ENCODE results near the gene TMEM217. TPM values are rescaled to one million over a fixed set of nuclear protein-coding genes. Genes with fewer than 3 reads are reported as not detected.

The TMEM217 gene
- total and polyA plus RNA-seq, 2 of the 8 experiments (the other 6 are each of a cell fraction or from before 2014, with no cell fraction given), result 0.60 to 1.1 TPM

DNA sequence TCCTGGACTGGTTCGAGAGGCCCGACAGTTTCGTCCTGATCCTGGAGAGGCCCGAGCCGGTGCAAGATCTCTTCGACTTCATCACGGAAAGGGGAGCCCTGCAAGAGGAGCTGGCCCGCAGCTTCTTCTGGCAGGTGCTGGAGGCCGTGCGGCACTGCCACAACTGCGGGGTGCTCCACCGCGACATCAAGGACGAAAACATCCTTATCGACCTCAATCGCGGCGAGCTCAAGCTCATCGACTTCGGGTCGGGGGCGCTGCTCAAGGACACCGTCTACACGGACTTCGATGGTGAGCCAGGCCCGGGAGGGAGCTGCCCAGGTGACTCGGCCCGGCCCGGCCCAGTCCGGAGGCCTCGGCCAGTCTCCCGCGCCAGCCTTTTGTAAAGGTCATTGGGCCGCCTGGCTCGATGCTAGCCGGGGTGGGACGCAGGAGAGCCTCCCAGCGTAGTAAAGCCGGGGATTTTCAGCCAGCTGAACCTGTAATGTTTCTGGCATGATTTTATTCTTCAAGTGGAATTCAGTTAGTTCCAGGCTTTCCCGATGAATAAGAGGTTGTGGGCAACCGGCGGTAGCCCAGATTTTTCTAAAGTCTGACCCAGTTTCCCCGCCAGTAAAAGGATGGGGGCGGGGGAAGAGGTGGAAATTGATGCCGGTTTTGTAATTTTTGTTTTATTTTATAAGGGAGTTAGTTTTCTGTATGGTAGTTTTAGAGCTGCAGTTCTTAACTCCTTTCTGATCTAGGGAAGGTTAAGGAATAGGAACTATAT, 86.6 kb downstream of the TMEM217 start:
- WGBS, 2 experiments (ENCODE audit: extremely low coverage in 1 of 2, insufficient coverage in 1 of 2, insufficient read length in 1 of 2, insufficient replicate concordance in 2 of 2, low coverage in 1 of 2, low lambda C conversion rate in 2 of 2, missing lambda C conversion rate in 1 of 2), result 2% methylated on average over 45 of the region's 45 CpGs; no CpG with 5 or more reads in 1 of the 2 experiments
- peak overlapping the region; percentile 81 for H4K8ac ChIP-seq (ENCODE audit: extremely low read depth, insufficient read depth, low read length)
- no peak overlapping the region for H4K91ac ChIP-seq (replicated peaks; ENCODE audit: insufficient read length, low read length)
- no peaks in the 10 kb centered on the region for H3K27me3 ChIP-seq (replicated peaks in 1 of 4; ENCODE audit: control insufficient read depth in 3 of 4, extremely low read depth in 1 of 4, insufficient read depth in 3 of 4, low read length in 3 of 4)
- H2BK12ac ChIP-seq (ENCODE audit: low read depth, low read length), result peak overlapping the region; percentile 60; the same call in 1 of the 2 replicates
- no peak overlapping the region for H3K4ac ChIP-seq (replicated peaks; ENCODE audit: insufficient read length, low read depth, low read length)
- H2BK15ac ChIP-seq (ENCODE audit: low read length), result no peak overlapping the region
- peaks cover 10% of the 10 kb centered on the region for H3K79me1 ChIP-seq (ENCODE audit: low read depth, low read length)
- no peak overlapping the region for H3K14ac ChIP-seq (ENCODE audit: insufficient read length)
- FAIRE-seq (no peak), DNase-seq (ENCODE audit: low read depth in 1 of 2, low spot score in 2 of 2) (peak in 1 of 2 experiments; percentile 60)
- 0 out of 2 replicates have a peak overlapping the region, but pooled peaks have one; percentile 42 for H2AK5ac ChIP-seq (ENCODE audit: low read depth, low read length)
- peak overlapping the region; percentile 83 to 97 (median 92) for H3K9ac ChIP-seq (replicated peaks in 1 of 4; ENCODE audit: extremely low read depth in 1 of 4, low read depth in 3 of 4, low read length in 3 of 4)
- TF ChIP-seq EGR1 (IDR thresholded peaks at IDR 0.05; ENCODE audit: borderline replicate concordance, low read depth, low read length) (no peak), HDAC2 (IDR thresholded peaks at IDR 0.05; ENCODE audit: borderline replicate concordance in 1 of 2, low read depth in 2 of 2, low read length in 2 of 2) (no peak; a peak in 1 of 4 replicates), CHD1 (IDR thresholded peaks at IDR 0.05; ENCODE audit: low read depth, low read length) (peak; percentile 49; the same call in 1 of the 2 replicates), TCF12 (IDR thresholded peaks at IDR 0.05; ENCODE audit: low read depth, low read length) (no peak), NRF1 (IDR thresholded peaks at IDR 0.05; ENCODE audit: low read depth, low read length) (no peak), SP1 (IDR thresholded peaks at IDR 0.05; ENCODE audit: low read depth, low read length) (no peak), SAP30 (IDR thresholded peaks at IDR 0.05; ENCODE audit: insufficient read depth, insufficient replicate concordance, low read length) (peak; percentile 78)
- no peak overlapping the region for H3K23ac ChIP-seq (ENCODE audit: insufficient read length)
- H3K27ac ChIP-seq (ENCODE audit: low read depth, low read length), result no peak overlapping the region
- peak overlapping the region; percentile 25 to 77 for H3K4me2 ChIP-seq (ENCODE audit: insufficient read depth in 1 of 2, low read depth in 2 of 2, low read length in 2 of 2)
- H3K4me1 ChIP-seq (replicated peaks in 1 of 4; ENCODE audit: control insufficient read depth in 3 of 4, insufficient read depth in 4 of 4, low read length in 3 of 4), result peaks cover 6 to 14% (median 10%) of the 10 kb centered on the region in 4 experiments; a peak in 5 of 7 replicates
- no peaks in the 10 kb centered on the region for H3K9me3 ChIP-seq (ENCODE audit: insufficient read depth in 2 of 2, low read depth in 1 of 2, low read length in 1 of 2)
- ChIA-PET POLR2A (ENCODE audit: partially characterized antibody) (interaction anchor here (0.9 to 27.8 kb wide), 29 partner anchors 8 to 142 kb away, joined by 3 to 1024 read pairs (median 8); partner anchors contain the start of gene TBC1D22B), CTCF (ENCODE audit: partially characterized antibody) (interaction anchor here (0.6 to 9.9 kb wide), 37 partner anchors 10 to 1353 kb away, joined by 3 to 192 read pairs (median 5); no protein-coding TSS in a partner anchor)
- no peak overlapping the region; the same call in 1 of the 2 replicates for H2BK20ac ChIP-seq (ENCODE audit: low read length)
- peak overlapping the region; percentile 6 for H4K5ac ChIP-seq (ENCODE audit: insufficient read length, low read depth, low read length)
- H3K18ac ChIP-seq (ENCODE audit: extremely low read depth, low read length), result peak overlapping the region; percentile 99; the same call in 1 of the 2 replicates
- H3K36me3 ChIP-seq (ENCODE audit: control insufficient read depth in 2 of 4, insufficient read depth in 4 of 4, low read length in 3 of 4), result peaks cover 22 to 43% (median 29%) of the 10 kb centered on the region in 4 experiments
- peak overlapping the region; percentile 88 for H2BK5ac ChIP-seq (ENCODE audit: low read depth, low read length)
- peaks cover 10% of the 10 kb centered on the region for H3K23me2 ChIP-seq (ENCODE audit: low read depth, low read length)
- peak overlapping the region; percentile 66 for H3K56ac ChIP-seq (replicated peaks; ENCODE audit: insufficient read length, low read depth, low read length)
- no peak overlapping the region for H2AFZ ChIP-seq (ENCODE audit: low read length)
- H2BK120ac ChIP-seq (replicated peaks; ENCODE audit: low read depth, low read length), result no peak overlapping the region
- peaks cover 26% of the 10 kb centered on the region in 2 experiments for H4K20me1 ChIP-seq (replicated peaks in 1 of 2; ENCODE audit: control insufficient read depth in 1 of 2, insufficient read depth in 2 of 2, low read length in 2 of 2)
- peaks cover 11 to 40% of the 10 kb centered on the region in 2 experiments; a peak in 3 of 4 replicates for H3K79me2 ChIP-seq (ENCODE audit: control insufficient read depth in 1 of 2, insufficient read depth in 2 of 2, low read length in 2 of 2)
- H3K4me3 ChIP-seq (ENCODE audit: extremely low read depth in 1 of 4, insufficient read depth in 2 of 4, low read depth in 3 of 4, low read length in 4 of 4), result peak overlapping the region; percentile 92 to 99 (median 94)
